Tibial nerve (tissue), 3 donors: ENCODE data around the gene ZNF362.

ENCODE experiments used
- CTCF ChIP-seq, 5 experiments: fragments of 200-600 bp in 3 of 5; fragments of 450-650 bp in 2 of 5; sonication (generic) in 3 of 5; IDR thresholded peaks; one replicate each; pipeline ENCODE4 v1.5.1; 2016 to 2019; ENCODE audit warnings: antibody characterized with exemption in 5 of 5, mild to moderate bottlenecking in 3 of 5, moderate library complexity in 2 of 5
- POLR2A ChIP-seq, 2 donors: fragments of 450-650 bp; IDR thresholded peaks; one replicate each; pipeline ENCODE4 v1.6.1; 2017; ENCODE audit warnings: antibody characterized with exemption in 2 of 2, mild to moderate bottlenecking in 2 of 2, moderate library complexity in 2 of 2

- TF ChIP-seq POLR2A (IDR thresholded peaks at IDR 0.05): no peak
- no peak for TF ChIP-seq CTCF (IDR thresholded peaks at IDR 0.05)
Measured at GRCh38 chr1:33275706-33276572, 19.6 kb downstream of the ZNF362 start.
